GM21825 (cell line): ENCODE results near the gene CDH12.
"Not testable (repeated sequence)": the region's sequence is repeated elsewhere in the genome, so short reads cannot be mapped to it uniquely, and the experiment has no call there.

Experiments used
- ATAC-seq: cut with Tn5 transposase; IDR thresholded peaks from one replicate; pipeline ENCODE4 v1.9.1; 2021; ENCODE audit warnings: mild to moderate bottlenecking, moderate library complexity; ENCODE audit not compliant: unreplicated experiment

Gene CDH12

DNA sequence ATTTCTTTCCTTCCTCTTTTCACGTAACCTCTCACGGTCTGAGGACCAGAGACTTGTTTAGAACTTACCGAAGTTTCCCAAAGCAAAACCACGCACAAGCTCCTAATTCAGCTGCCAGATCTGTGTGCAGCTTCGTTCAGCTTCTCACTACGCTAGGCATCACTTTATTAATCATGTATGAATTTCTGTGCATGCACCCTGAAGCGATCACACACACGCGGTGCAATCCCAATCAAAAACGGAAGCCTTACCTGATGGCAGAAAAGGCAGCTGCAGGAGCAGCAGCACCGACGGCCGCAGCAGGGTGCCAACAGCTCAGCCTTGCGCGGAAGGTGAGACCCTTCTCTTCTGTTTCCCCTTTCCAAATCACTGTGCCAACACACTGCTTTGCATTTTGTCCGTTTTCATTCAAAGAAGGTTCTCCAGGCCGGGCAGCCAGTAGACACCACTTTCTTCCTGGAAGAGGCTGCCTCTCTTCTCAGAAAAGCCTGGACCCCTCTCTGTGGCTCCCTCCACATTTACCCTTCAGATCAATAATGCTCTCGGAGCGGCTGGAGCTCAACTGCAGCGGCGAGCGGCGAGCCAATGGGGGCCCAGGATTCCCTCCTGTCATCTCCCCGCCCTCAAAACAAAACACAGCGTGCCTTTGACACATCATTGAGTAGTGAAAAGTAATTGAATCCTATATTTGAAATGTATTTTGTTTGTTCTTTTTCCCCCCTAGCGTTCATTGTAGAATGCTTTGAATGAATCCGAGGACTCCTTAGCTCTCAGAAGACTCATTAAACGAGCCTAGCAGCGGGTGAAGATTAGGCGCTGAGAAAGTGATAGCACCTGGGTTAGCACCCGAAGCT lies at the start of gene CDH12:
CDH12 (minus strand) TSS at position 538 of the 854 bp plus-strand sequence.
- ATAC-seq = no peak

DNA sequence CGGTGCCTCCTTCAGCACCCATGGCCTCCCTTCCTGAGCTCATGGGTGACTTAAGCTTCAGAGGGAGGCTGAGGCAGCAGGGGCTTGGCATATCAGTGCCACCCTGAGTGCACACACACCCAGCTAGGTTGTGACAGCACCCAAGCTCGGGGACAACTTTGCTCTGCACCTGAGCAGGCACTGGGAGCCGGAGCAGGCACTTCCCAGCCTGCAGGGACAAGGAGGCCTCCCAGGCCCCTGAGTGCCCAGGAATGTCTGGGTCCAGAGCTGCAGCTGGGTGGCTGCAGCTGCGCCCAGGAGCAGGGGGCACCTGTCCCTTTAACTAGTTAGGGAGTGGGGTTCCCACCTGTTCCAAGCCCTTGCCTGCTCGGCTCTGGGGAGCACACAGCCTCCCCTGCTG lies 48.7 kb upstream of the CDH12 start:
- no peak for ATAC-seq

DNA sequence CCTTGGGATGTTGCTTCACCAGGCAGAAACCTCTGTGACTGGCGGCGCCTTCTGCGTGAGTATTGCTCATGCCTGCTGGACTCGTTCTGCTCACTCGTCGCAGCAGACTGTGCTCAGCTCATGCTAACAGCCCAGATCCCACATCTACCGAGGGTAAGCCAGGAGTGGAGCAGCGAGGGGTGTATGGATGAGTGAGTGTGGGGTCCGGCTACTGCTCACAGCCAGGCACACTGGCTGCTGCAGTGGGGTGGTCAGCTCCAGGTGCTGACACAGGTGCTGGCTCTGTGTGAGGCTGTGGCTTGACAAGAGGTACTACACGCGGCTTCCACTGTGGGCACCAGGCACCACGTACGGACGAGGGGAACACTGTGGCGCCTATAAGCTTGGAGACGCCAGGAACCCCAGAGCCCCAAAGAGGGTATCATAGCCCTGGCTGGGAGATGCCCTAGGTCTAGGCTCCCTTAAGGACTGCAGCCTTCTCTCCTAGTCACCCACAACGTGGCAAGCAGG lies 47.7 kb upstream of the CDH12 start:
- no peak for ATAC-seq

DNA sequence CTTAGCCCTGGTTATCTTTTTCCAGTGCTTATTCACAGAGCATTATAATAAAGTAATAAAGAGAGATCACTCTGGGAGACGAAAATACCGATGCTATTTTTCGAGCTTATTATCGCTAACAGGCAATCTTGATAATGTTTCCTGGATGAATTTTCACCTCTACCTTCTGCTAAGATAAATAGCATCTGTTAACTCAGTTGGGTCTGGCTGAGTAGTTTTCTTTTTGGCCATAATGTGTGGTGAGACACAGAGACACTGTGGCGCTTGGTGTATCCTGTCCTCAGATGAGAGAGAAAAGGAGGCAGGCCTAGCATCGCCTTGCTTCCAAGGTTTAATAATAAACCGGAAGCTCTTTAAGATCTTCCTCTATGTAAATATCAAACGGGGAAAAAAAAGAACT lies 46.2 kb upstream of the CDH12 start:
- no peak for ATAC-seq

GRCh38 chr5:22896152-22896551 lies 43.0 kb upstream of the CDH12 start:
- no peak for ATAC-seq

- no peak for ATAC-seq
These were observed 39.3 kb upstream of the CDH12 start for GRCh38 chr5:22892441-22892840.

- no peak for ATAC-seq
These were observed 36.6 kb upstream of the CDH12 start for GRCh38 chr5:22889720-22890119.

GRCh38 chr5:22887566-22887965 lies 34.4 kb upstream of the CDH12 start:
- ATAC-seq = no peak

DNA sequence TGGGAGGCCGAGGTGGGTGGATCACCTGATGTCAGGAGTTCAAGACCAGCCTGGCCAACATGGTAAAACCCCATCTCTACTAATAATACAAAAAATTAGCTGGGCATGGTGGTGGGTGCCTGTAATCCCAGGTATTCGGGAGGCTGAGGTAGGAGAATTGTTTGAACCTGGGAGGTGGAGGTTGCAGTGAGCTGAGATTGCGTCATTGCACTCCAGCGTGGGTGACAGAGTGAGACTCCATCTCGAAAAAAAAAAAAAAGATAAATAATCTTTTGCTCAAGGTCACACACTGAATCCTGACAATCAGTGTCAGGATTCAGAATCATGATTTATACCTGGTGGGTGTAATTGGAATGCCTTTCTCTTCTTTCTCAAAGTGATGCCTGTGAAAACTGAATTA lies 5.8 kb upstream of the CDH12 start:
- not testable (repeated sequence) for ATAC-seq

DNA sequence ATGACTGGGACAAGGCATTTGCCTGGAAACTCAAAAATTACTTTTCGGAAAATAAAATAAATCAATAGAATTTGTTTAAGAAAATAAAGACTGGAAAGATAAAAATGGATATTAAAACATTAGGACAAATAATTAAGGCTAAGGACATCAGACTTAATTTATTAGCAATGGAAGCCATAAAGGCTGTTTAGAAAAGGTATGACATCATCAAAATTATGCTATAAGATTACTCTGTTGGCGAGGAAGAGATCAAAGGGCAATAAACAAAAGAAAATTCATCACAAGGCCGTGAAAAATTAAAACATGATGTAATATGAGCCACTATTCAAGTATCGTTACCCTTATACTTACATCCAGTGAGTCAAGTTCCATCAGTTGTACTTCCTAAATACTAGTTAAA lies 2.7 kb upstream of the CDH12 start:
- no peak for ATAC-seq

GRCh38 chr5:22850981-22851380 lies 2.2 kb downstream of the CDH12 start:
- no peak for ATAC-seq

GRCh38 chr5:22846693-22847092 lies 6.5 kb downstream of the CDH12 start:
- no peak for ATAC-seq

GRCh38 chr5:22844636-22845035 lies 8.5 kb downstream of the CDH12 start:
- no peak for ATAC-seq

- ATAC-seq = no peak
These were observed 9.0 kb downstream of the CDH12 start for GRCh38 chr5:22844155-22844554.

DNA sequence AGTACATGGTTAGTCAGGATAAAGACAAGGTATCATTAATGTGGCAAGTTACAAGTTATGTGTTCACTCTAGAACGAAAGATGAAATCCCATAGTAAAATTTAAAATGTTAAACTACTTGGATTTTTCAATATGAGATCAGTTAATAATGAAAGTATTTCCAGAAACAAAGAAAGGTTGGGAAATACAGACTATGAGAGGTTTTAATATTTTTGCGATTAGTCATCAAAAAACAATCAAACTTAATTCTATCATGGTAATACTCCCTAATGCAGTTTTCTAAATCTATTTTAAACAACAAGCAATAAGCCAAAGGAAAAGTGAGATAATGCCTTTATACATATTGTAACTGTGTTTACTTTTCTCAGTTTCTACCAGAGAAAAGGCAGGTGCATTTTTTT lies 10.6 kb downstream of the CDH12 start:
- ATAC-seq = no peak

DNA sequence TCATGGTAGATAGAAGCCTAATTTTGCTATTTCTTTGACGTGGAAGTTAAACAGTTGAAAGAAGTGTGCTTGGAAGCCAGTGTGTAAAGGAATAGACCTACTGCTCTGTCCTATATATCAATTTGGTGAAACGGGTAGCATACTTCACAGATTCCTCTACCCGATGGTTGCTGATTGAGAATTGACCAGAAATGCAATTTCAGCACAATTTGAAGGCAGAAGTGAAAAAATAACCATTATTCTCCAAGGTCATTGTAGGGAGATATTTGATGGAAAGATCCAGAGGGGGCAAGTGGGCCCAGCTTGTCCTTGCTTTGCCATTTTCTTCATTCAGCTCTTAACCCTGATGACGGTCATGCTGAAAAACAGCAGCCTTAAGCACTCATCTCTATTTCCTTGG lies 15.3 kb downstream of the CDH12 start:
- ATAC-seq = no peak

DNA sequence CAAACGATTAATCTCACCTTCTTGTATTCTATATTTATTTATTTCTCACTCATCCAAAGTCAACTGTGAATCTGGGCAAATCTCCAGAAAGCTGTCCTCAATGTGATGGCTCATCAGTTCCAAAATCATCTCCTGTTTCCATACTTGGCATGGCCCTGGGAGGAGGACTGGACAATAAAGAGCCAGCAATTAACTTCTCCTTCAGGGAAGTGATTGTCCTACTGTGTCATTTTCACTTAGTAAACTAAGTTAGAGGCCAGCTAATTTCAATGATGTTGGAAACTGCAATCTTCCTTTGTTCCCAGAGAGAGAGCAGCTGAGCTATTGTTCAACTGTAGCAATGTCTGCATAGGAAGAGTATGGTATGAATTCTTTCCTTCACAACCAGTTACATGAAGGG lies 17.5 kb downstream of the CDH12 start:
- ATAC-seq = no peak

GRCh38 chr5:22793463-22793862 lies 59.7 kb downstream of the CDH12 start:
- ATAC-seq = no peak

- no peak for ATAC-seq
These were observed 65.3 kb downstream of the CDH12 start for GRCh38 chr5:22787807-22788206.

GRCh38 chr5:22787398-22787797 lies 65.7 kb downstream of the CDH12 start:
- ATAC-seq = no peak

DNA sequence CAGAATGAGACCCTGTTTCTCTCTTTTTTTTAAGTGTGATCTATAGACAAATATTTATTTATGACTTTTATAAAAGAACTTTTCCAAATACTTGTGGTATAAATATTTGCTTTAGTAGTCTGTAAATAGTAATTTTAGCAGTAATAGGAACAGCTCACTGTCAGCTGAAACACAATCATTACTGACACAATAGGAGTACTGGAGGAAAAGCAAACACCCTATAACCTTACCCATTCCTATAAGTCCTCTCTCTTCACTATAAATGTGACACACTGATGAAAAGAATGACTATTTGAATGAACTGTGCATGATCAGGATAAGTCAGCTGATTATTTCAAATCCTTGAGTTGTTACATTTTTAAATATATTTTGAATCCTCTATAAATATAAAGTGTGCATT lies 72.4 kb downstream of the CDH12 start:
- ATAC-seq = no peak

GRCh38 chr5:22779499-22779898 lies 73.6 kb downstream of the CDH12 start:
- ATAC-seq = no peak

- ATAC-seq = no peak
These were observed 76.9 kb downstream of the CDH12 start for GRCh38 chr5:22776285-22776684.
